ENCODE measurements around the gene SLC15A3. TPM values are rescaled to one million over a fixed set of nuclear protein-coding genes. Genes with fewer than 3 reads are reported as not detected.

SLC15A3 gene
- polyA plus RNA-seq, 4 donors, result 4.5 to 26.0 (median 11.3) TPM

- Histone ChIP-seq H3K27ac (ENCODE audit: low read depth in 1 of 3, low read length in 2 of 3) (no peak overlapping the region), H3K4me1 (ENCODE audit: control insufficient read depth in 3 of 3, insufficient read depth in 2 of 3, low read depth in 1 of 3, low read length in 2 of 3) (peaks cover 0 to 9% (median 0%) of the 10 kb centered on the region in 3 donors), H3K27me3 (ENCODE audit: control insufficient read depth in 3 of 3, insufficient read depth in 3 of 3, low read length in 3 of 3) (no peaks in the 10 kb centered on the region), H3K4me3 (ENCODE audit: low read depth in 1 of 3, low read length in 3 of 3) (no peak overlapping the region), H3K9me3 (ENCODE audit: control insufficient read depth in 2 of 2, insufficient read depth in 1 of 2, low read depth in 1 of 2, low read length in 1 of 2) (no peaks in the 10 kb centered on the region), H3K36me3 (ENCODE audit: control insufficient read depth in 3 of 3, insufficient read depth in 2 of 3, low read depth in 1 of 3, low read length in 3 of 3) (peaks cover 0 to 58% (median 0%) of the 10 kb centered on the region in 3 donors)
- WGBS, 3 donors, result 68 to 78% (median 75%) methylated on average over 21 of the region's 21 CpGs
- FAIRE-seq (no peak), DNase-seq (no peak)
Observed at GRCh38 chr11:60934790-60935605, 17.0 kb downstream of the SLC15A3 start.

DNA sequence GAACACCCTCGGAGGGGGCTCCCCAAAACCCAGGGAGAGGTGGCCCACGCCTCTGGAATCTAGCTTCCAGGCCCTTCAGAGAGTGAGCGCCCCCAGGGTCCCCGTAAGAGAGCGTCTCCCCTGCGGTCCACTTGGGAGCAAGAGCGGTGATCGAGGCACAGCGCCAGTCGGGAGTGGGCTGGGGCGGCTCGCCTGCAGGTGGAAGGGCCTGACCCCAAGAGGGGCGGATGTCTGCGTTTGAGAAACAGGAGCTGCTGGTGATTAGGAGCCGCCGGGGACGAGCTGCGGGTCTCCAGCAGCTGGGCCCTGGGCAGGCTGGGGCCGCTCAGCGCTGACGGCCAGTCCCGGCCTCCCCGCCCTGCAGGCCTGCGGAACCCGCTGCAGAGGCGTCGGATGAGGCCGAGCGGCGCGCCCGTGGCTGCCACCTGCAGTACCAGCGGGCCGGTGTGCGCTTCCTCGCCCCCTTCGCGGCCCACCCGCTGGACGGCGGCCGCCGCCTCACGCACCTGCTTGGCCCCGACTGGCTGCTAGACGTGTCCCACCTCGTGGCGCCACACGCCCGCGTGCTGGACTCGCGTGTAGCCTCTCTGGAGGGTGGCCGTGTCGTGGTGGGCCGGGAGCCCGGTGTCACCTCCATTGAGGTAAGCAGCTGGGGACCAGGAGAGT lies 17.7 kb downstream of the SLC15A3 start:
- Histone ChIP-seq H3K4me3 (ENCODE audit: low read depth in 1 of 3, low read length in 3 of 3) (no peak overlapping the region), H3K36me3 (ENCODE audit: control insufficient read depth in 3 of 3, insufficient read depth in 2 of 3, low read depth in 1 of 3, low read length in 3 of 3) (peaks cover 0 to 62% (median 0%) of the 10 kb centered on the region in 3 donors), H3K9me3 (ENCODE audit: control insufficient read depth in 2 of 2, insufficient read depth in 1 of 2, low read depth in 1 of 2, low read length in 1 of 2) (no peaks in the 10 kb centered on the region), H3K4me1 (ENCODE audit: control insufficient read depth in 3 of 3, insufficient read depth in 2 of 3, low read depth in 1 of 3, low read length in 2 of 3) (peaks cover 0 to 10% (median 0%) of the 10 kb centered on the region in 3 donors), H3K27me3 (ENCODE audit: control insufficient read depth in 3 of 3, insufficient read depth in 3 of 3, low read length in 3 of 3) (no peaks in the 10 kb centered on the region), H3K27ac (ENCODE audit: low read depth in 1 of 3, low read length in 2 of 3) (no peak overlapping the region)
- no peak for DNase-seq
- WGBS, 3 donors, result 81 to 91% (median 87%) methylated on average over 53 to 57 of the region's 57 CpGs
- no peak for FAIRE-seq

DNA sequence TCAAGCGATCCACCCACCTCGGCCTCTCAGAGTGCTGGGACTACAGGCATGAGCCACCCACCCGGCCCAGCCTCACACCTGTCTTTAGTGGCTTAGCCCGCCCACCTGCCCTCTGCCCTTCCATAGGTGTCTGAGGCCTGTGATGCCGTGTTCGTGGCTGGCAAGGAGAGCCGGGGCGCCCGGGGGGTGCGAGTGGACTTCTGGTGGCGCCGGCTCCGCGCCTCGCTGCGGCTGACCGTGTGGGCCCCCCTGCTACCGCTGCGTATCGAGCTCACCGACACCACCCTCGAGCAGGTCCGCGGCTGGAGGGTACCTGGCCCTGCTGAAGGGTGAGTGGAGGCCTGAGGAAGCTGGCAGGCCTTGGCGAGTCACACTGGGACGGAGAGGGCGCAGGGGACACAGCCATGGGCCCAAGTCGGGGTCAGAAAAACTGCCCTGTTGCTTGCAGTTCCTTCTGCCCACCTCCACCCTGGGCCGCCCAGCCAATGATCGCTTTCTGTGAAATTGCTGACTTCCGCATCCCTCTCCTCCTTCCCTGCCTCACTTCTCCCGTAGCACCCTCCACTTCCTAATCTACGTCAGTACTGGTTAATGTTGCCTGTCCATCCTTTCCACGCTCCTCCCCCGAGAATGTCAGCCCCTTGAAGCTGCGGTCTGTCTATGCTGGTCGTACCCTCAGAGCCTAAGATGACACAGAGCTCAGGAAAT lies 18.4 kb downstream of the SLC15A3 start:
- no peak for FAIRE-seq
- DNase-seq, result no peak
- 84 to 92% (median 91%) methylated on average over 36 to 37 of the region's 37 CpGs for WGBS, 3 donors

DNA sequence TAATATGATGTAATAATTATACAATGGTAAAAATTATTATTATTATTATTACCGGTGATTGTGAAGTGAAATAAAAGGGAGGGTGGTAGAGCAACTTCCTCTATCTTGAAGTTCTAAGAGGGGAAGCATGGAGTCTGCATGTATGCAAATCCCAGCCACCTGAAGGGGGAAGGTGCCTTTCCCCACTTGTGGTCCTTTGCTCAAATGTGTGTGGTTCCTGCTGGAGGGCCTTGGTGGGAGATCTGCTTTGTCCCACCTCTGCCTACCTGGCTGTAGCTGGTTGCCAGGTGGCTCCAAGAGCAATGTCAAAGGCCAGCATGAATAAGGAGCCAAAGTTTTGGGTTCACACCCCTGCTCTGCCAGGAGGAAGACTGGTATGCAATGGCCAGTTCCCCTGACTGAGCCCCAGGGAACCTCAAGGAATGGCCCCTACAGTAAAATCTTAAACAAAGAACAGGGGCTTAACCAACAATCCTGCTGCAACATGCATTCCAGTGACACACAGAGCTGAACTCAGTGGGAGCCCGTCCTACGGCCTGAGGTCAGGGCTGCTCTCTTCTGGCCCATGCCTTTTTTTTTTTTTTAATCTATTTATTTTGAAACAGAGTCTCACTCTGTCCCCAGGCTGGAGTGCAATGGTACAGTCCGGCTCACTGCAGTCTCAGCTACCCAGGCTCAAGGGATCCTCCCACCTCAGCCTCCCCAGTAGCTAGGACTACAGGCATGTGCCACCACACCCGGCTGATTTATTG lies 19.2 kb downstream of the SLC15A3 start:
- H3K9me3 ChIP-seq (ENCODE audit: control insufficient read depth in 2 of 2, insufficient read depth in 1 of 2, low read depth in 1 of 2, low read length in 1 of 2), result no peaks in the 10 kb centered on the region
- peaks cover 0 to 19% (median 0%) of the 10 kb centered on the region in 3 donors for H3K4me1 ChIP-seq (ENCODE audit: control insufficient read depth in 3 of 3, insufficient read depth in 2 of 3, low read depth in 1 of 3, low read length in 2 of 3)
- H3K27ac ChIP-seq (ENCODE audit: low read depth in 1 of 3, low read length in 2 of 3), result no peak overlapping the region
- WGBS, 3 donors, result 70 to 76% (median 70%) methylated on average over 5 of the region's 5 CpGs
- H3K4me3 ChIP-seq (ENCODE audit: low read depth in 1 of 3, low read length in 3 of 3), result no peak overlapping the region
- no peak for DNase-seq
- no peaks in the 10 kb centered on the region for H3K27me3 ChIP-seq (ENCODE audit: control insufficient read depth in 3 of 3, insufficient read depth in 3 of 3, low read length in 3 of 3)
- FAIRE-seq, result no peak
- H3K36me3 ChIP-seq (ENCODE audit: control insufficient read depth in 3 of 3, insufficient read depth in 2 of 3, low read depth in 1 of 3, low read length in 3 of 3), result peaks cover 0 to 71% (median 0%) of the 10 kb centered on the region in 3 donors

More for the DNA sequence above, 18.4 kb downstream of the SLC15A3 start:
- no peaks in the 10 kb centered on the region for H3K27me3 ChIP-seq (ENCODE audit: control insufficient read depth in 3 of 3, insufficient read depth in 3 of 3, low read length in 3 of 3)
- peaks cover 0 to 67% (median 0%) of the 10 kb centered on the region in 3 donors for H3K36me3 ChIP-seq (ENCODE audit: control insufficient read depth in 3 of 3, insufficient read depth in 2 of 3, low read depth in 1 of 3, low read length in 3 of 3)
- no peak overlapping the region for H3K27ac ChIP-seq (ENCODE audit: low read depth in 1 of 3, low read length in 2 of 3)
- H3K4me1 ChIP-seq (ENCODE audit: control insufficient read depth in 3 of 3, insufficient read depth in 2 of 3, low read depth in 1 of 3, low read length in 2 of 3), result peaks cover 0 to 17% (median 0%) of the 10 kb centered on the region in 3 donors
- H3K9me3 ChIP-seq (ENCODE audit: control insufficient read depth in 2 of 2, insufficient read depth in 1 of 2, low read depth in 1 of 2, low read length in 1 of 2), result no peaks in the 10 kb centered on the region
- no peak overlapping the region for H3K4me3 ChIP-seq (ENCODE audit: low read depth in 1 of 3, low read length in 3 of 3)

- peaks cover 0 to 19% (median 0%) of the 10 kb centered on the region in 3 donors for H3K4me1 ChIP-seq (ENCODE audit: control insufficient read depth in 3 of 3, insufficient read depth in 2 of 3, low read depth in 1 of 3, low read length in 2 of 3)
- WGBS, 3 donors, result 83 to 91% (median 87%) methylated on average over 9 of the region's 9 CpGs
- no peak overlapping the region for H3K27ac ChIP-seq (ENCODE audit: low read depth in 1 of 3, low read length in 2 of 3)
- no peak overlapping the region for H3K4me3 ChIP-seq (ENCODE audit: low read depth in 1 of 3, low read length in 3 of 3)
- H3K36me3 ChIP-seq (ENCODE audit: control insufficient read depth in 3 of 3, insufficient read depth in 2 of 3, low read depth in 1 of 3, low read length in 3 of 3), result peaks cover 0 to 75% (median 0%) of the 10 kb centered on the region in 3 donors
- no peak for DNase-seq
- FAIRE-seq, result no peak
- H3K9me3 ChIP-seq (ENCODE audit: control insufficient read depth in 2 of 2, insufficient read depth in 1 of 2, low read depth in 1 of 2, low read length in 1 of 2), result no peaks in the 10 kb centered on the region
- H3K27me3 ChIP-seq (ENCODE audit: control insufficient read depth in 3 of 3, insufficient read depth in 3 of 3, low read length in 3 of 3), result no peaks in the 10 kb centered on the region
Observed at GRCh38 chr11:60931917-60932316, 20.1 kb downstream of the SLC15A3 start.

GRCh38 chr11:60930394-60930793 lies 21.6 kb downstream of the SLC15A3 start:
- Histone ChIP-seq H3K27ac (ENCODE audit: low read depth in 1 of 3, low read length in 2 of 3) (no peak overlapping the region), H3K4me1 (ENCODE audit: control insufficient read depth in 3 of 3, insufficient read depth in 2 of 3, low read depth in 1 of 3, low read length in 2 of 3) (peaks cover 0 to 21% (median 0%) of the 10 kb centered on the region in 3 donors), H3K36me3 (ENCODE audit: control insufficient read depth in 3 of 3, insufficient read depth in 2 of 3, low read depth in 1 of 3, low read length in 3 of 3) (peaks cover 0 to 61% (median 0%) of the 10 kb centered on the region in 3 donors), H3K9me3 (ENCODE audit: control insufficient read depth in 2 of 2, insufficient read depth in 1 of 2, low read depth in 1 of 2, low read length in 1 of 2) (no peaks in the 10 kb centered on the region), H3K4me3 (ENCODE audit: low read depth in 1 of 3, low read length in 3 of 3) (no peak overlapping the region), H3K27me3 (ENCODE audit: control insufficient read depth in 3 of 3, insufficient read depth in 3 of 3, low read length in 3 of 3) (peaks cover 0 to 7% (median 0%) of the 10 kb centered on the region in 3 donors)
- no peak for DNase-seq
- WGBS, 3 donors, result 90 to 98% (median 95%) methylated on average over 4 of the region's 4 CpGs
- FAIRE-seq, result no peak

GRCh38 chr11:60929764-60930163 lies 22.2 kb downstream of the SLC15A3 start:
- H3K4me3 ChIP-seq (ENCODE audit: low read depth in 1 of 3, low read length in 3 of 3), result no peak overlapping the region
- DNase-seq (peak in 1 of 2 donors; percentile 50), FAIRE-seq (no peak)
- H3K4me1 ChIP-seq (ENCODE audit: control insufficient read depth in 3 of 3, insufficient read depth in 2 of 3, low read depth in 1 of 3, low read length in 2 of 3), result peaks cover 0 to 26% (median 0%) of the 10 kb centered on the region in 3 donors
- H3K27ac ChIP-seq (ENCODE audit: low read depth in 1 of 3, low read length in 2 of 3), result no peak overlapping the region
- H3K9me3 ChIP-seq (ENCODE audit: control insufficient read depth in 2 of 2, insufficient read depth in 1 of 2, low read depth in 1 of 2, low read length in 1 of 2), result no peaks in the 10 kb centered on the region
- H3K27me3 ChIP-seq (ENCODE audit: control insufficient read depth in 3 of 3, insufficient read depth in 3 of 3, low read length in 3 of 3), result peaks cover 0 to 12% (median 0%) of the 10 kb centered on the region in 3 donors
- peaks cover 0 to 55% (median 0%) of the 10 kb centered on the region in 3 donors for H3K36me3 ChIP-seq (ENCODE audit: control insufficient read depth in 3 of 3, insufficient read depth in 2 of 3, low read depth in 1 of 3, low read length in 3 of 3)
- WGBS, 3 donors, result 50 to 70% (median 67%) methylated on average over 4 of the region's 4 CpGs

All from small intestine (tissue), 7 donors.